ENCODE measurements around the gene TSPAN9.
A peak's percentile ranks its signal among the peaks of the same experiment; 100 is the strongest.

TSPAN9 gene

GRCh38 chr12:3295225-3295624 lies 218.0 kb downstream of the TSPAN9 start:
- TF ChIP-seq CTCF (conservative IDR thresholded peaks at IDR 0.05), result no peak
- no peak overlapping the region for H3K27ac ChIP-seq

GRCh38 chr12:3295646-3296408 lies 218.6 kb downstream of the TSPAN9 start:
- no peak for TF ChIP-seq CTCF (conservative IDR thresholded peaks at IDR 0.05)
- no peak overlapping the region for H3K27ac ChIP-seq

GRCh38 chr12:3296409-3296701 lies 219.2 kb downstream of the TSPAN9 start:
- H3K27ac ChIP-seq, result no peak overlapping the region
- TF ChIP-seq CTCF (conservative IDR thresholded peaks at IDR 0.05), result no peak

GRCh38 chr12:3298603-3299002 lies 221.4 kb downstream of the TSPAN9 start:
- no peak overlapping the region for H3K27ac ChIP-seq
- no peak for TF ChIP-seq CTCF (conservative IDR thresholded peaks at IDR 0.05)

- TF ChIP-seq CTCF (conservative IDR thresholded peaks at IDR 0.05), result peak; percentile 88
- peak overlapping the region; percentile 48 for H3K27ac ChIP-seq
Observed at GRCh38 chr12:3299929-3300832, 223.0 kb downstream of the TSPAN9 start.

- H3K27ac ChIP-seq, result peak overlapping the region; percentile 48; the same call in 1 of the 2 replicates
- TF ChIP-seq CTCF (conservative IDR thresholded peaks at IDR 0.05), result peak; percentile 35
Observed at GRCh38 chr12:3300833-3301401, 223.7 kb downstream of the TSPAN9 start.

GRCh38 chr12:3302401-3303041 lies 225.3 kb downstream of the TSPAN9 start:
- no peak overlapping the region for H3K27ac ChIP-seq
- TF ChIP-seq CTCF (conservative IDR thresholded peaks at IDR 0.05), result no peak
